NCI-H2196 (cell line): ENCODE data around the gene KIAA1217.
A peak's percentile ranks its signal among the peaks of the same experiment; 100 is the strongest.

Experiments
- DNase-seq: peaks from one replicate; lab custom pipeline; 2025; ENCODE audit not compliant: unreplicated experiment; lab: John Stamatoyannopoulos, UW

Gene KIAA1217

GRCh38 chr10:24207341-24207740 lies 1.6 kb upstream of the KIAA1217 start:
- no peak for DNase-seq

GRCh38 chr10:24207781-24208611 lies 942 bp upstream of the KIAA1217 start:
- DNase-seq, result peak; percentile 30

- no peak for DNase-seq
Measured at GRCh38 chr10:24209432-24209771, 464 bp downstream of the KIAA1217 start.

DNA sequence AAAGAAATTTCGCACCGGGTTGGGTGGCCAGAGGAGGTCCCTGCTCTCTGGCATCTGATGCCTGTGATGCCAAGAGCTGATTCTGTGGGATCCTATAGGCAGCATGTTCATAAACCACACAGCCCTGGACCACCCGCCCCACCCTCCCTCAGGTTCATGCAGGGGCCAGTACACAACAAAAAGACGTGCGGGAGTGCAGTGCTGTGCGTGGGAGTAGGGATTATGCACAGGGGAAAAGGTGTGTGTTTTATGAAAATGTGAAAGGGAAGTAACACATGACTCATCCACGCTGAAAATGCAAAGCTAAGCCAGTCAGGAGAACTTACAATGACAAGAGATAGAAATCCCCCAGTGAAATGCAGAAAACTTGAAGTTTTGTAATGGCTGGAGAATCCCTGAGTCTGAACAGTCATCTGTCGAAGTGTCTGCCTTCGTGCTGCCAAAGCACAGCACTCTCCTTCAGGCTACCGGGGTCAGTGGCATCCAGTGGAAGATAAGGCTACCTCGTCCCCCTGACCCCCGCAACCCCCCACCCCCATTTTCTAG lies 1.1 kb downstream of the KIAA1217 start:
- no peak for DNase-seq

- DNase-seq, result no peak
Measured at GRCh38 chr10:24210501-24210900, 1.6 kb downstream of the KIAA1217 start.

- DNase-seq, result no peak
Measured at GRCh38 chr10:24213266-24213665, 4.3 kb downstream of the KIAA1217 start.

DNA sequence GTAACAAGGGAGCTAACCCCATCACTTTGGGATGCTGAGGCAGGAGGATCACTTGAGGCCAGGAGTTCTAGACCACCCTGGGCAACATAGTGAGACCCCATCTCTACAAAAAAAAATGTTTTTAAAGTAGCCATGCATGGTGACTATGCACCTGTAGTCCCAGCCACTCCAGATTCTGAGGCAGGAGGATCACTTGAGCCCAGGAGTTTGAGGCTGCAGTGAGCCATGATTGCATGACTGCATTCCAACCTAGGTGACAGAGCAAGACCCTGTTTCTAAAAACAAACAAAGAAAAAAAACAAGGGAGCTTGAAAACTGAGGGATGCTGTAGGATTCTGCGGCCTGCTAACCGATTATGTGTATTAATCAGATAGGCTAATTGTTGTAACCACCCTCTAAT lies 4.9 kb downstream of the KIAA1217 start:
- DNase-seq, result no peak

DNA sequence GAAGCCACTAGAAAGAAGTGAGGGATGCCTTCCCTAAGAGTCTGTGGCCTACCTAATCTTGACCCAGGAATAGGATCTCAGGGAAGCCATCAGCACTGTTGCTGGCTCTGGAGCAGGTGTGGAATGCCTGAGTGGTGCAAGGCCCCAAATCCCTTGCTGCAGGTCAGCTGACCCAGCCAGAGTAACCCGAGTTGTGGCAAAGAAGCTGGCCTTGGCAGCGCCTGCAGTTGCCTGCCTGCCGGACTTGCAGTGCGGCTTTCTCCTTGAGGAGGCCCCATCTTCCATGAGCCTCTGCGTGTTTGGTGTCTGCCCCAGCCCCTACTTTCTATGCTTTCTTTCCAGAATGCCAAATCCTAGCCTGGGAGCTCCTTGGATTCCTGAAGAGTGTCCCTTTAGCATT lies 5.8 kb downstream of the KIAA1217 start:
- no peak for DNase-seq

DNA sequence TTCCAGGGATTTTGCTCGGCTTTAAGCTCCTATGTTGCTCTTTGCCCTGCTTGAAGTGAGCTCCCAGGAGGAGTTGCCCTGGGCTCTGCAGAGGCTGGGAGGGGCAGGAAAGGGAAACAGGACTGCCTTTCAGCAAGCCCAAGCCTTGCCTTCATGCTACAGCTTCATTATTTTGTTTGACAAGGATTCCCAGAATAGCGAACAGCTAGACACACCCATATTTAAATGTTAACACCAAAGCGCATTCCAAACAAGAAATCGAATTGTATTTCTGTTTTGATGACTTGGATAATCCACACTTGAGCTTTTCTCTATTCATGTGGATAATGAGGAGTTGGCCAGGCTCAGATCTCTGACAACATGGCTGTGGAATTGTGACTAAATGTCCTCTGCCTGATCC lies 6.3 kb downstream of the KIAA1217 start:
- no peak for DNase-seq

DNA sequence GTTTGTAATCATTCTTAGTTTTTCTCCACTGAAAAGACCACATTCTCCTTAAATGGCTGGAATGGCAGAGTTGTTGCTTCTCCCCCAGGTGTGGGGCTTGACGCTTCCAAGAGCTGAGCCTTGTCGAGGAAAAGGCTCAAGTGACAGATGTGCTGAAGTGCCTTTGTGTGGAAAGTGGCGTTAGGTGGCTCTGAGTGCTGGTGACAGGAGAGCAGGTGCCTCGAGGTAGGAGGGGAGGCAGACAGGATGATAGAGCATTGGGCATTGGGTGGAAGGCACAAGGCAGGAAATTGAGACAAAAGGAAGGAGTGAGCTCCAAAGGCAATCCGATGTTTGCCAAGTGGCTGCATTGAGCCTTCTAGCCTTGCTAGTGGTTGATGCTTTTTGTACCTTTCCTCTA lies 6.7 kb downstream of the KIAA1217 start:
- no peak for DNase-seq

- DNase-seq, result no peak
Measured at GRCh38 chr10:24219963-24220362, 11.0 kb downstream of the KIAA1217 start.

DNA sequence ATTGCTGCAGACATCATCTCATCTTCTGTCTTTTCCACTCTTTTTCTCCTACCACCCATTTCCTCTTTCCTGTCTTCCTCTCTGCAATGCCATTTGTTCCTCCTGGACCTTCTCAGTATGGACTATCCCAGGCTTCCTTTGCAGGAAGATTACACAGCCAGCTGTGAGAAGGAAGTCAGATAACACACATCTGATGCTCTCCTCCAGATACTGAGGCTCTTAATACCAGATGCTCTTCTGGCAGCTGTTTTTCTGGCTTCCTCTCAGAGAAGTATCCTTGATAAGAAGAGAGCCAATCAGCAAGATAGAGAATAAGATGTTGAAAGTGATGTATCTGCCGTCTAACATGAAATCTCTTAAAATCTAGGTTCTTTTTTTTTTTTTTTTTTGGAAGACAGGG lies 14.4 kb downstream of the KIAA1217 start:
- DNase-seq, result no peak

DNA sequence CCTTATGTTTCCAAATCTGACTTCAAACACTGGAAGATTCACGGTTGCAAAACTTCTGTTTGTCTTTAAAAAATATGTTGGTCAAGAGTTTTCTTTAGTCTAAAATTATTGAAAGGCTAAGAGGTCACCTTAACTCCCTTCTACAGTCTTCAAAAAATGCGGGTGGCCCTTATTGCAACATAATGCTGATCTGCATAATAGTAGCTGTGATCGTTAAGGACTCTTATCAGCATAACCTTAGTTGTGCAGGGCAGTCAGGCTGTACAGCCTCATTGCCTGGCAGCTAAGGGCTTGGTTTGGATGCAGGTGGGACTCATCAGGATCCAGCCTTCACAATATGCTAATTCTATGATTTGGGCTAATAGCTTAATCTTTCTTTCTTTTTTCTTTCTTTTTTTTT lies 15.0 kb downstream of the KIAA1217 start:
- no peak for DNase-seq

DNA sequence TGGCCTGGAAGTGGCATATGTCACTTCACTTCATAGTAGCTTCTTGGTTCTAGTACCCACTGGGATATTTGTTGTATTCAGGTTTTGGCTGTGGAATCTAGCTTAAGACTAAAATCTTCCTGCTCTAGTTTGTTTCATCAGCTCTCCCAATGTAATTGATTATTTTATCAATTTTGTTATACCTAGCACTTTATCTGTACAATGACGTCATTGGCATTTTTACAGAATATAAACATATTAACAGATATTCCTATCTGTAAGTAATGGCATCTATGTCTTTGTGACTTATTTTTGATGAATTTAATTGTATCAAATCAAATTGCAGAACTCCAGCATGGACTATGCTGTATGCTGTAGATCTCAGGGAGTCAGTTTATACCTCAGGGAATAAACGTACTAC lies 19.7 kb downstream of the KIAA1217 start:
- DNase-seq, result no peak

DNA sequence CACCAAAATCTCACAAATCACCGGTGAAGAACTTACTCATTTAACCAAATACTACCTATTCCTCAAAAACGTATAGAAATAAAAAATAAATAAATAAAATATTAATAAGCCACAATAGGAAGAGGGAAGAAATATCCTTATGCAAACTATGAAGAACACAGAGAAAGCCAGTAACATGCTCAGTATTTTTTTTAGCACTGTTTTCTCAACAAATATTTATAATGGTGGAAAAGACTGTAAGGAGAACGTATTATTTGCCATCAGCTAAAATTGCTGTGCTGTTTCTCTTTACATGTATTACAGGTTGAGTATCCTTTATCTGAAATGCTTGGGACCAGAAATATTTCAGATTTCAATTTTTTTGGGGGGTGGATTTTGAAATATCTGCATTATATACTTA lies 21.0 kb downstream of the KIAA1217 start:
- DNase-seq, result no peak

DNA sequence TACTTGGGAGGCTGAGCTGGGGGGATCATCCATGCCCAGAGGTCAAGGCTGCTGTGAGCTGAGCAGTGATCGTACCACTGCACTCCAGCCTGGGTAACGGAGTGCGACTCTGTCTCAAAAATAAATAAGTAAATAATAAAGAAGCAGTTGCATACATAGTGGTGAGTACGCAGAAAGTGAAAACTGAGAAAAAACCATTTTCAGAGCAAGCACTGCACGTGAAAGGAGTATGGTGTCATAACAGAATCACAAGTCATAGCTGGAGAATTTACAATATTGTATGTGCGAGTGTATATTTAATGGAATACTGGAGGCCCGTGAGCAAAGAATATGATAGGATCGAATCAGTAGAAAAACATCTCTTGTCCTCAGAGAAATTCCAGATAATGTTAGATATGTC lies 22.3 kb downstream of the KIAA1217 start:
- no peak for DNase-seq

GRCh38 chr10:24234784-24235183 lies 25.8 kb downstream of the KIAA1217 start:
- DNase-seq, result no peak

- DNase-seq, result no peak
Measured at GRCh38 chr10:24235471-24235870, 26.5 kb downstream of the KIAA1217 start.

DNA sequence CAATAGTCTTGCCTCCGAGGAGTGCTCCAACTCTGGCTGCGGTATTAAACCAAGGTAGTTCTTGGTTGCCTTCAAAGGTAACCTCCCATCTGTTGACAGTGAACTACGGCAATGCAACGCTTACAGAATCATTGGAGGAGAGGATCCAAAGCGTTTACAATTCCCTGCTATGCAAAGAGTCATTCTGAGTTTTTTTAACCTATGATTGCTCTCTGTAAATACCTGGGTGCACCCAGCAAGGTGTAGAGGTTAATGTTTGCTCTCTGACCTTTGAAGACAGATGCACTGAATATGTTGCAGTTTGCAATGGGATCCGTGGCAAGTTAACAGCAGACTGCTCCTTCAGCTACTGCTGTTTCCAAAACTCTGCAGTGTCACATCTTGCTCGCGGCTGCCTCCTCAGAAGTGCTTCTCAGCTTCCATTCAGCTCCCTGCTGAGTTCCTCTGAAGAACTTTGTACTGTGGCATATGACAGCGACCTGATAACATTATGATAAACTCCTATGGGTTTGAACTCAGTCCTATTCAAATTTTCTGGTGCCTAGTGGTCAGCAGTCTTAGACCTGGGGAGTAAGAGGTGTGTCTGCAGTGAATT lies 29.0 kb downstream of the KIAA1217 start:
- no peak for DNase-seq

DNA sequence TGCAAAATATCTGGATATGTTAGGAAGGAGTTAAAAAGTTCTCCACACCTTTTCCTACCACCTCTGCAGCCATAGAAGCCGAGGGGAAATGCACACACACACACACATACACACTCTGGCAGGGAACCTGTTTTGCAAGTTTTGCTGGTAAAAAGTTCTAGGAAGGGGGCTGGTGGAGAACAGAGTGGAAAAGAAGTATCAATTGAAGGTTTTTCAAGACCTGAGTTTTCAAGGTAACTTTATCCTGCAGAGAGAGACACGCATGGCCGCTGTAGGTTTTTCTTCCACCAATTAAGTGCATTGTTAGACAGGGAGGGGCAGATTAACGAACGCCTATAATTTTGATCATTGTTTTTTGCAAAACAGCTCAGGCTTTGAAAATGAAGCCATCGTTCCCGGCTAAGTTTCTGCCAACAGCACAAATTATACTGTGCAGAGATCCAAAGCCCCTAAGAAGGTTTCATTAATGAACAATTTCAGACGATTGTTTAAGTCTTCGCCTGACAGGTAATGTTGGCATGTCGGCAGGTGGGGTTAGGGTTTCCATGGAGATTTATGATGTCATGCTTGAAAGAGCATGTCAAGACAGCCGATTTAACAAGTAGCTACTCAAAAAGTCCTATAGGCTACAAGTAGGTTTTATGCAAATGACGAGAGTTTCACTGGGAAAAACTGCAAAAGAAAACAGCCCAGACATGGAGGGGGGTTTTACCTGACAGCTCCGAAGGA lies 29.7 kb downstream of the KIAA1217 start:
- DNase-seq, result no peak

- no peak for DNase-seq
Measured at GRCh38 chr10:24239289-24240040, 30.5 kb downstream of the KIAA1217 start.
